ENCODE measurements around the gene SPATS2. TPM values are rescaled to one million over a fixed set of nuclear protein-coding genes. Genes with fewer than 3 reads are reported as not detected.

SPATS2 gene
- total RNA-seq, 1 experiment from 2014 or later = 43.1 TPM

- Mint-ChIP-seq H3K27ac (ENCODE audit: unreplicated experiment) (no peak overlapping the region), H3K4me3 (ENCODE audit: unreplicated experiment) (no peak overlapping the region), H3K9me3 (ENCODE audit: unreplicated experiment) (no peaks in the 10 kb centered on the region), H3K27me3 (ENCODE audit: insufficient read depth, unreplicated experiment) (no peaks in the 10 kb centered on the region), H3K36me3 (ENCODE audit: insufficient read depth, unreplicated experiment) (peaks cover 40% of the 10 kb centered on the region), H3K4me1 (ENCODE audit: low read depth, unreplicated experiment) (peaks cover 15% of the 10 kb centered on the region)
- no peaks in the 10 kb centered on the region for H3K27me3 ChIP-seq (replicated peaks; ENCODE audit: control insufficient read depth, insufficient read depth, low read length)
- no TSS peak for BruUV-seq (replicated peaks)
- H3K36me3 ChIP-seq (ENCODE audit: control insufficient read depth, insufficient read depth, low read length) = no peaks in the 10 kb centered on the region; the same call in 1 of the 2 replicates
- intact Hi-C loops (cut with micrococcal nuclease; ENCODE audit: unreplicated experiment) = no loop called here
- no peak for TF ChIP-seq CTCF (IDR thresholded peaks at IDR 0.05; ENCODE audit: insufficient read depth in 1 of 2, low read depth in 1 of 2, low read length in 1 of 2, severe bottlenecking in 1 of 2, unreplicated experiment in 1 of 2)
- no peak overlapping the region for H3K4me3 ChIP-seq (ENCODE audit: low read depth, low read length)
- no peaks in the 10 kb centered on the region for H3K4me1 ChIP-seq
- POLR2A ChIA-PET = no interaction called here
- no peak for DNase-seq
- H3K9me3 ChIP-seq = no peaks in the 10 kb centered on the region
- CTCF ChIA-PET = no interaction called here
Observed at GRCh38 chr12:49489154-49489553, 121.9 kb downstream of the SPATS2 start.

- no peak for TF ChIP-seq CTCF (IDR thresholded peaks at IDR 0.05; ENCODE audit: insufficient read depth in 1 of 2, low read depth in 1 of 2, low read length in 1 of 2, severe bottlenecking in 1 of 2, unreplicated experiment in 1 of 2)
- peaks cover 15% of the 10 kb centered on the region for H3K4me1 Mint-ChIP-seq (ENCODE audit: low read depth, unreplicated experiment)
- no peaks in the 10 kb centered on the region for H3K9me3 Mint-ChIP-seq (ENCODE audit: unreplicated experiment)
- Histone ChIP-seq H3K27me3 (replicated peaks; ENCODE audit: control insufficient read depth, insufficient read depth, low read length) (no peaks in the 10 kb centered on the region), H3K36me3 (ENCODE audit: control insufficient read depth, insufficient read depth, low read length) (no peaks in the 10 kb centered on the region; the same call in 1 of the 2 replicates), H3K4me3 (ENCODE audit: low read depth, low read length) (no peak overlapping the region), H3K4me1 (no peaks in the 10 kb centered on the region), H3K9me3 (no peaks in the 10 kb centered on the region)
- CTCF ChIA-PET = no interaction called here
- peaks cover 40% of the 10 kb centered on the region for H3K36me3 Mint-ChIP-seq (ENCODE audit: insufficient read depth, unreplicated experiment)
- intact Hi-C loops (cut with micrococcal nuclease; ENCODE audit: unreplicated experiment) = no loop called here
- no peak overlapping the region for H3K27ac Mint-ChIP-seq (ENCODE audit: unreplicated experiment)
- POLR2A ChIA-PET = no interaction called here
- H3K27me3 Mint-ChIP-seq (ENCODE audit: insufficient read depth, unreplicated experiment) = no peaks in the 10 kb centered on the region
- BruUV-seq (replicated peaks) = no TSS peak
- H3K4me3 Mint-ChIP-seq (ENCODE audit: unreplicated experiment) = no peak overlapping the region
- DNase-seq = no peak
Observed at GRCh38 chr12:49489720-49490119, 122.5 kb downstream of the SPATS2 start.

- no peaks in the 10 kb centered on the region for H3K27me3 ChIP-seq (replicated peaks; ENCODE audit: control insufficient read depth, insufficient read depth, low read length)
- Mint-ChIP-seq H3K9me3 (ENCODE audit: unreplicated experiment) (no peaks in the 10 kb centered on the region), H3K27ac (ENCODE audit: unreplicated experiment) (peak overlapping the region; percentile 47), H3K4me3 (ENCODE audit: unreplicated experiment) (no peak overlapping the region), H3K27me3 (ENCODE audit: insufficient read depth, unreplicated experiment) (no peaks in the 10 kb centered on the region), H3K4me1 (ENCODE audit: low read depth, unreplicated experiment) (peaks cover 15% of the 10 kb centered on the region), H3K36me3 (ENCODE audit: insufficient read depth, unreplicated experiment) (peaks cover 42% of the 10 kb centered on the region)
- TF ChIP-seq CTCF (IDR thresholded peaks at IDR 0.05; ENCODE audit: insufficient read depth in 1 of 2, low read depth in 1 of 2, low read length in 1 of 2, severe bottlenecking in 1 of 2, unreplicated experiment in 1 of 2) = no peak
- POLR2A ChIA-PET = interaction anchor here (0.6 to 1.0 kb wide), 5 partner anchors 45 to 1708 kb away, joined by 3 to 9 read pairs (median 3); partner anchors contain the start of genes SPATS2 and TROAP
- no peaks in the 10 kb centered on the region for H3K9me3 ChIP-seq
- CTCF ChIA-PET = interaction anchor here (0.5 to 1.2 kb wide), 5 partner anchors 51 to 144 kb away, joined by 3 to 4 read pairs (median 3); no protein-coding TSS in a partner anchor
- H3K36me3 ChIP-seq (ENCODE audit: control insufficient read depth, insufficient read depth, low read length) = no peaks in the 10 kb centered on the region
- intact Hi-C loops (cut with micrococcal nuclease; ENCODE audit: unreplicated experiment) = no loop called here
- peak in 1 of 2 experiments; percentile 34 for DNase-seq
- H3K4me3 ChIP-seq (ENCODE audit: low read depth, low read length) = no peak overlapping the region
- no TSS peak for BruUV-seq (replicated peaks)
- H3K4me1 ChIP-seq = no peaks in the 10 kb centered on the region; the same call in 1 of the 2 replicates
Observed at GRCh38 chr12:49491823-49492222, 124.6 kb downstream of the SPATS2 start.
